ENCODE data around the gene NT5M.
A peak's percentile ranks its signal among the peaks of the same experiment; 100 is the strongest.
"Not testable (repeated sequence)": the region's sequence is repeated elsewhere in the genome, so short reads cannot be mapped to it uniquely, and the experiment has no call there.

The NT5M gene

GRCh38 chr17:17303010-17303846 is at the start of gene NT5M:
TSS of gene NT5M (plus strand) at chr17:17303373. CDS start at chr17:17303551, 178 bp downstream.
- TF ChIP-seq CTCF (conservative IDR thresholded peaks at IDR 0.05; ENCODE audit: control insufficient read depth, insufficient read depth, low read depth, low read length): no peak
- peak; percentile 59 for DNase-seq (ENCODE audit: low read depth)

DNA sequence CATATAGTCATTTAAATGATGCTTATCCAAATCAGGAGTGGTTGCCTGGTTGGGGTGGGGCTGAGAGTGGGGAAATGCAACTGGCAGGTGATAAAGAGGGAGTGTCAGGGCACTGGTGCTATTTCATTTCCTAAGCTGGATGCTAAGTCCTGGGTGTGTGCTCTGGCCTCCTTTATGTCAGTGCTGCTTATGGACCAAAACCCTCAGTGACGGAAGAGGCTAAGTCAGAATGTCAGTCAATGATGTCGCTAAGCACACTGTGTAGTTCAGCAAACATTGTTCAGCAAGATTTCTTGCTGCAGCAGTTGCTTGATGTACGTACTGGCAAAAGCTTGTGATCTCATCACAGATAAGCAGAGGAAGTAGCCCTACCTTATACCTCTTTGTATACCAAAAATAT is 49.8 kb upstream of the NT5M start:
- H3K4me3 ChIP-seq (ENCODE audit: control insufficient read depth, low read depth, low read length): no peak overlapping the region
- no peak for DNase-seq (ENCODE audit: low read depth)
- TF ChIP-seq CTCF (conservative IDR thresholded peaks at IDR 0.05; ENCODE audit: control insufficient read depth, insufficient read depth, low read depth, low read length): no peak

More at GRCh38 chr17:17303010-17303846, at the start of gene NT5M:
- H3K4me3 ChIP-seq (ENCODE audit: control insufficient read depth, low read depth, low read length): peak within 1 kb of the TSS; percentile 57

DNA sequence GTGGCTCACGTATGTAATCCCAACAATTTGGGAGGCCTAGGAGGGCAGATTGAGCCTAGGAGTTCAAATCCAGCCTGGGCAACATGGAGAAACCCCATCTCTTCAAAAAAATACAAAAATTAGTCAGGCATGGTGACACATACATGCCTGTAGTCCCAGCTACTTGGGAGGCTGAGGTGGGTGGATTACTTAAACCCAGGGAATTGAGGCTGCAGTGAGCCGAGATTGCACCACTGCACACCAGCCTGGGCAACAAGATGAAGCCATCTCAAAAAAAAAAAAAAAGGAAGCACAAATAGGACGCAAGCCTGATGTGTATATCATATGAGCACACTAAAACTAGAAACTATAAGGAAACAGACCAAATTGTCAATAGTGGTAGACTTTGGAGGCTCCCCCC is 49.1 kb upstream of the NT5M start:
- H3K4me3 ChIP-seq (ENCODE audit: control insufficient read depth, low read depth, low read length): no peak overlapping the region
- TF ChIP-seq CTCF (conservative IDR thresholded peaks at IDR 0.05; ENCODE audit: control insufficient read depth, insufficient read depth, low read depth, low read length): no peak
- peak; percentile 56 for DNase-seq (ENCODE audit: low read depth)

DNA sequence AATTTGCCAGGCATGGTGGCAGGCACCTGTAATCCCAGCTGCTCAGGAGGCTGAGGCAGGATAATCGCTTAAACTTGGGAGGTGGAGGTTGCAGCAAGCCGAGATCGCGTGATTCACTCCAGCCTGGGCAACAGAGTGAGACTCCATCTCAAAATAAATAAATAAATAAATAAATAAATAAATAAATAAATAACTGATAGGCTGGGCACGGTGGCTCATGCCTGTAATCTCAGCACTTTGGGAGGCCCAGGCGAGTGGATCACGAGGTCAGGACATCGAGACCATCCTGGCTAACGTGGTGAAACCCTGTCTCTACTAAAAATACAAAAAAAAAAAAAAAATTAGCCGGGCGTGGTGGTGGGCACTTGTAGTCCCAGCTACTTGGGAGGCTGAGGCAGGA is 47.5 kb upstream of the NT5M start:
- DNase-seq (ENCODE audit: low read depth): not testable (repeated sequence)

GRCh38 chr17:17256316-17256715 is 46.9 kb upstream of the NT5M start:
- DNase-seq (ENCODE audit: low read depth): no peak
- no peak overlapping the region for H3K4me3 ChIP-seq (ENCODE audit: control insufficient read depth, low read depth, low read length)
- TF ChIP-seq CTCF (conservative IDR thresholded peaks at IDR 0.05; ENCODE audit: control insufficient read depth, insufficient read depth, low read depth, low read length): no peak

More for the DNA sequence above, 47.5 kb upstream of the NT5M start:
- H3K4me3 ChIP-seq (ENCODE audit: control insufficient read depth, low read depth, low read length): not testable (repeated sequence)

DNA sequence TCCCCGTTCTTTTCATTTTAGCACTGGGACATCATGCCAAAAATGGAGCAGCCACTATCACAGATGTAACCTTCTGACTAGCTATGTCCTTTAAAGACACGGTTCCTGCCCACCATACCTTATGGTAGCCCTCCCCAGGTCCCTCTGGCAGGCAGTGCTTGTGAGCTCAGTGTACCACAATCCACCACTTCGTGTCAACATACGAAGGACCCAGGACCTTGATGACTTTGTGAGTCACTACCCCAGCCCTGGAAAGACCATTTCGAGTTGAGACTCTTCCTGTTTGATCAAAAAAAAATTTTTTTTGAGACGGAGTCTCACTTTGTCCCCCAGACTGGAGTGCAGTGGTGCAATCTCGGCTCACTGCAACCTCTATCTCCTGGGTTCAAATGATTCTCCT is 45.2 kb upstream of the NT5M start:
- TF ChIP-seq CTCF (conservative IDR thresholded peaks at IDR 0.05; ENCODE audit: control insufficient read depth, insufficient read depth, low read depth, low read length): no peak
- H3K4me3 ChIP-seq (ENCODE audit: control insufficient read depth, low read depth, low read length): no peak overlapping the region
- DNase-seq (ENCODE audit: low read depth): no peak

DNA sequence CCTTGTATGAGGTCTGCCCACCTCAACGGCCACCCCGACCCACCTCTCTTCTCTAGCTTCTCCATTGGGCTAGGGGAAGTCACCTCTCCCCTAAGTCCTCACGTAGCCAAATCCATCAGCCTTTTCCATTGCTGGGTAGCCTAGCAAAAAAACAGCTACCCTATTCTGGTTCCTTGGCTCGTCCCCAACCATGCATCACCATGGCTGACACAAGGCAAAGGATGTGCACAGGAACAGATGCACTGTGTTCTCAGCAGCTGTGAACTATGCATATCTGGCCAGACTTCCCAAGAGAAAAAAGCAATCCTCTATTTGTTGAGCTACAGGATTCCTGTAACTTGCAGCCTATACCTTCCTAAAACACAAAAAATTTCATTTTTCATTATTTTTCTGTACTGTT is 44.2 kb upstream of the NT5M start:
- TF ChIP-seq CTCF (conservative IDR thresholded peaks at IDR 0.05; ENCODE audit: control insufficient read depth, insufficient read depth, low read depth, low read length): no peak
- H3K4me3 ChIP-seq (ENCODE audit: control insufficient read depth, low read depth, low read length): no peak overlapping the region
- DNase-seq (ENCODE audit: low read depth): no peak
